ENCODE results near the gene ERLEC1. TPM values are rescaled to one million over a fixed set of nuclear protein-coding genes. Genes with fewer than 3 reads are reported as not detected.
"Not testable (repeated sequence)": the region's sequence is repeated elsewhere in the genome, so short reads cannot be mapped to it uniquely, and the experiment has no call there.

Gene ERLEC1
- total RNA-seq, 5 donors from 2014 or later (not counting 1 experiment from before 2014, with no cell fraction given): 16.7 to 28.3 (median 25.2) TPM

- POLR2A ChIA-PET: no interaction called here
- Histone ChIP-seq H3K27ac (ENCODE audit: low read length) (no peak overlapping the region), H3K9me3 (no peaks in the 10 kb centered on the region), H3K36me3 (ENCODE audit: control insufficient read depth in 2 of 2, extremely low read depth in 1 of 2, insufficient read depth in 1 of 2, low read length in 1 of 2) (no peaks in the 10 kb centered on the region), H3K27me3 (replicated peaks in 1 of 2; ENCODE audit: control insufficient read depth in 2 of 2, extremely low read depth in 1 of 2, insufficient read depth in 2 of 2, low read length in 1 of 2) (no peaks in the 10 kb centered on the region), H3K4me3 (ENCODE audit: control insufficient read depth in 1 of 2, extremely low read depth in 1 of 2, low read length in 1 of 2) (no peak overlapping the region), H3K4me1 (ENCODE audit: control insufficient read depth in 1 of 2, extremely low read depth in 1 of 2, insufficient read depth in 2 of 2, low read length in 2 of 2) (no peaks in the 10 kb centered on the region)
- DNase-seq (no peak), ATAC-seq (replicated peaks in 1 of 4) (no peak)
- no peak overlapping the region for H3K27ac Mint-ChIP-seq
- peaks cover 29% of the 10 kb centered on the region for H3K36me3 Mint-ChIP-seq
- WGBS (ENCODE audit: insufficient coverage): no CpG with 5 or more reads among the region's 4 CpGs
- no peak overlapping the region for H3K4me3 Mint-ChIP-seq
- CTCF ChIA-PET: no interaction called here
- H3K9me3 Mint-ChIP-seq: peaks cover 4 to 10% (median 6%) of the 10 kb centered on the region in 3 donors
- no peaks in the 10 kb centered on the region for H3K4me1 Mint-ChIP-seq
- no peaks in the 10 kb centered on the region for H3K27me3 Mint-ChIP-seq
These were observed 41.5 kb downstream of the ERLEC1 start for GRCh38 chr2:53828331-53828730.

- H3K36me3 ChIP-seq (ENCODE audit: control insufficient read depth in 2 of 2, extremely low read depth in 1 of 2, insufficient read depth in 1 of 2, low read length in 1 of 2): no peaks in the 10 kb centered on the region
- no peaks in the 10 kb centered on the region for H3K27me3 ChIP-seq (replicated peaks in 1 of 2; ENCODE audit: control insufficient read depth in 2 of 2, extremely low read depth in 1 of 2, insufficient read depth in 2 of 2, low read length in 1 of 2)
- no peaks in the 10 kb centered on the region for H3K27me3 Mint-ChIP-seq
- H3K4me3 Mint-ChIP-seq: no peak overlapping the region
- POLR2A ChIA-PET: no interaction called here
- H3K4me1 ChIP-seq (ENCODE audit: control insufficient read depth in 1 of 2, extremely low read depth in 1 of 2, insufficient read depth in 2 of 2, low read length in 2 of 2): no peaks in the 10 kb centered on the region
- DNase-seq: no peak
- no peaks in the 10 kb centered on the region for H3K9me3 ChIP-seq
- CTCF ChIA-PET: no interaction called here
- H3K36me3 Mint-ChIP-seq: peaks cover 38% of the 10 kb centered on the region
- no peaks in the 10 kb centered on the region for H3K4me1 Mint-ChIP-seq
- peaks cover 4 to 10% (median 6%) of the 10 kb centered on the region in 3 donors for H3K9me3 Mint-ChIP-seq
- 88% methylated on average over 10 of the region's 11 CpGs for WGBS (ENCODE audit: insufficient coverage)
- no peak for ATAC-seq (replicated peaks in 1 of 4)
- H3K4me3 ChIP-seq (ENCODE audit: control insufficient read depth in 1 of 2, extremely low read depth in 1 of 2, low read length in 1 of 2): no peak overlapping the region
- no peak overlapping the region for H3K27ac ChIP-seq (ENCODE audit: low read length)
- H3K27ac Mint-ChIP-seq: no peak overlapping the region
These were observed 42.6 kb downstream of the ERLEC1 start for GRCh38 chr2:53829273-53829979.

- WGBS (ENCODE audit: insufficient coverage): 93% methylated on average over 4 of the region's 4 CpGs
- H3K27me3 Mint-ChIP-seq; H3K4me1 Mint-ChIP-seq; ATAC-seq (replicated peaks in 1 of 4); H3K4me3 ChIP-seq (ENCODE audit: control insufficient read depth in 1 of 2, extremely low read depth in 1 of 2, low read length in 1 of 2); DNase-seq; H3K4me1 ChIP-seq (ENCODE audit: control insufficient read depth in 1 of 2, extremely low read depth in 1 of 2, insufficient read depth in 2 of 2, low read length in 2 of 2); H3K36me3 ChIP-seq (ENCODE audit: control insufficient read depth in 2 of 2, extremely low read depth in 1 of 2, insufficient read depth in 1 of 2, low read length in 1 of 2); H3K27me3 ChIP-seq (replicated peaks in 1 of 2; ENCODE audit: control insufficient read depth in 2 of 2, extremely low read depth in 1 of 2, insufficient read depth in 2 of 2, low read length in 1 of 2); CTCF ChIA-PET; H3K27ac Mint-ChIP-seq; H3K27ac ChIP-seq (ENCODE audit: low read length); POLR2A ChIA-PET; H3K4me3 Mint-ChIP-seq; H3K9me3 ChIP-seq: not testable (repeated sequence)
- Mint-ChIP-seq H3K9me3 (peaks cover 4 to 10% (median 7%) of the 10 kb centered on the region in 3 donors), H3K36me3 (peaks cover 42% of the 10 kb centered on the region)
These were observed 43.1 kb downstream of the ERLEC1 start for GRCh38 chr2:53829980-53830290.

GRCh38 chr2:53840580-53840979 lies 53.7 kb downstream of the ERLEC1 start:
- Histone ChIP-seq H3K4me3 (ENCODE audit: control insufficient read depth in 1 of 2, extremely low read depth in 1 of 2, low read length in 1 of 2) (no peak overlapping the region), H3K4me1 (ENCODE audit: control insufficient read depth in 1 of 2, extremely low read depth in 1 of 2, insufficient read depth in 2 of 2, low read length in 2 of 2) (no peaks in the 10 kb centered on the region), H3K27me3 (replicated peaks in 1 of 2; ENCODE audit: control insufficient read depth in 2 of 2, extremely low read depth in 1 of 2, insufficient read depth in 2 of 2, low read length in 1 of 2) (no peaks in the 10 kb centered on the region), H3K27ac (ENCODE audit: low read length) (no peak overlapping the region), H3K9me3 (no peaks in the 10 kb centered on the region), H3K36me3 (ENCODE audit: control insufficient read depth in 2 of 2, extremely low read depth in 1 of 2, insufficient read depth in 1 of 2, low read length in 1 of 2) (no peaks in the 10 kb centered on the region)
- no peaks in the 10 kb centered on the region for H3K9me3 Mint-ChIP-seq
- no peak overlapping the region for H3K27ac Mint-ChIP-seq
- POLR2A ChIA-PET: interaction anchor here in 1 of 2 donors (0.6 kb wide), 1 partner anchor 238 kb away, joined by 3 read pairs; no protein-coding TSS in a partner anchor
- H3K27me3 Mint-ChIP-seq: no peaks in the 10 kb centered on the region
- WGBS (ENCODE audit: insufficient coverage): no CpG with 5 or more reads among the region's 1 CpG
- peaks cover 5 to 11% (median 5%) of the 10 kb centered on the region in 3 donors for H3K4me1 Mint-ChIP-seq
- DNase-seq (no peak), ATAC-seq (replicated peaks in 1 of 4) (no peak)
- CTCF ChIA-PET: interaction anchor here in 1 of 2 donors (0.6 kb wide), 1 partner anchor 29 kb away, joined by 4 read pairs; no protein-coding TSS in a partner anchor
- peaks cover 12% of the 10 kb centered on the region for H3K36me3 Mint-ChIP-seq
- H3K4me3 Mint-ChIP-seq: no peak overlapping the region

GRCh38 chr2:53841651-53842050 lies 54.8 kb downstream of the ERLEC1 start:
- H3K4me3 ChIP-seq (ENCODE audit: control insufficient read depth in 1 of 2, extremely low read depth in 1 of 2, low read length in 1 of 2); H3K27me3 ChIP-seq (replicated peaks in 1 of 2; ENCODE audit: control insufficient read depth in 2 of 2, extremely low read depth in 1 of 2, insufficient read depth in 2 of 2, low read length in 1 of 2); H3K4me3 Mint-ChIP-seq; POLR2A ChIA-PET; H3K36me3 ChIP-seq (ENCODE audit: control insufficient read depth in 2 of 2, extremely low read depth in 1 of 2, insufficient read depth in 1 of 2, low read length in 1 of 2); ATAC-seq (replicated peaks in 1 of 4); H3K9me3 ChIP-seq; H3K27ac ChIP-seq (ENCODE audit: low read length); H3K36me3 Mint-ChIP-seq; H3K9me3 Mint-ChIP-seq; H3K27ac Mint-ChIP-seq; H3K4me1 ChIP-seq (ENCODE audit: control insufficient read depth in 1 of 2, extremely low read depth in 1 of 2, insufficient read depth in 2 of 2, low read length in 2 of 2); H3K27me3 Mint-ChIP-seq; DNase-seq: not testable (repeated sequence)
- 95% methylated on average over 4 of the region's 7 CpGs for WGBS (ENCODE audit: insufficient coverage)
- peaks cover 6 to 13% (median 7%) of the 10 kb centered on the region in 3 donors for H3K4me1 Mint-ChIP-seq
- CTCF ChIA-PET: interaction anchor here in 1 of 2 donors (0.6 kb wide), 1 partner anchor 404 kb away, joined by 6 read pairs; no protein-coding TSS in a partner anchor

GRCh38 chr2:53842891-53843290 lies 56.0 kb downstream of the ERLEC1 start:
- Histone ChIP-seq H3K9me3 (no peaks in the 10 kb centered on the region), H3K36me3 (ENCODE audit: control insufficient read depth in 2 of 2, extremely low read depth in 1 of 2, insufficient read depth in 1 of 2, low read length in 1 of 2) (no peaks in the 10 kb centered on the region), H3K4me3 (ENCODE audit: control insufficient read depth in 1 of 2, extremely low read depth in 1 of 2, low read length in 1 of 2) (no peak overlapping the region), H3K4me1 (ENCODE audit: control insufficient read depth in 1 of 2, extremely low read depth in 1 of 2, insufficient read depth in 2 of 2, low read length in 2 of 2) (no peaks in the 10 kb centered on the region), H3K27me3 (replicated peaks in 1 of 2; ENCODE audit: control insufficient read depth in 2 of 2, extremely low read depth in 1 of 2, insufficient read depth in 2 of 2, low read length in 1 of 2) (no peaks in the 10 kb centered on the region), H3K27ac (ENCODE audit: low read length) (no peak overlapping the region)
- Mint-ChIP-seq H3K9me3 (no peaks in the 10 kb centered on the region), H3K27ac (no peak overlapping the region), H3K36me3 (peaks cover 11% of the 10 kb centered on the region), H3K4me1 (peaks cover 6 to 13% (median 7%) of the 10 kb centered on the region in 3 donors), H3K4me3 (no peak overlapping the region), H3K27me3 (no peaks in the 10 kb centered on the region)
- POLR2A ChIA-PET: no interaction called here
- 92% methylated on average over 2 of the region's 3 CpGs for WGBS (ENCODE audit: insufficient coverage)
- CTCF ChIA-PET: interaction anchor here in 1 of 2 donors (0.7 kb wide), 2 partner anchors 295 to 1325 kb away, joined by 4 read pairs; no protein-coding TSS in a partner anchor
- ATAC-seq (replicated peaks in 1 of 4) (no peak), DNase-seq (no peak)
